HG03342 (cell line): ENCODE measurements around the gene KRT85.
"Not testable (repeated sequence)": the region's sequence is repeated elsewhere in the genome, so short reads cannot be mapped to it uniquely, and the experiment has no call there.

Experiments used
- ATAC-seq: cut with Tn5 transposase; IDR thresholded peaks from one replicate; pipeline ENCODE4 v1.9.1; 2021; ENCODE audit warnings: mild to moderate bottlenecking, moderate library complexity; ENCODE audit not compliant: unreplicated experiment

The KRT85 gene

DNA sequence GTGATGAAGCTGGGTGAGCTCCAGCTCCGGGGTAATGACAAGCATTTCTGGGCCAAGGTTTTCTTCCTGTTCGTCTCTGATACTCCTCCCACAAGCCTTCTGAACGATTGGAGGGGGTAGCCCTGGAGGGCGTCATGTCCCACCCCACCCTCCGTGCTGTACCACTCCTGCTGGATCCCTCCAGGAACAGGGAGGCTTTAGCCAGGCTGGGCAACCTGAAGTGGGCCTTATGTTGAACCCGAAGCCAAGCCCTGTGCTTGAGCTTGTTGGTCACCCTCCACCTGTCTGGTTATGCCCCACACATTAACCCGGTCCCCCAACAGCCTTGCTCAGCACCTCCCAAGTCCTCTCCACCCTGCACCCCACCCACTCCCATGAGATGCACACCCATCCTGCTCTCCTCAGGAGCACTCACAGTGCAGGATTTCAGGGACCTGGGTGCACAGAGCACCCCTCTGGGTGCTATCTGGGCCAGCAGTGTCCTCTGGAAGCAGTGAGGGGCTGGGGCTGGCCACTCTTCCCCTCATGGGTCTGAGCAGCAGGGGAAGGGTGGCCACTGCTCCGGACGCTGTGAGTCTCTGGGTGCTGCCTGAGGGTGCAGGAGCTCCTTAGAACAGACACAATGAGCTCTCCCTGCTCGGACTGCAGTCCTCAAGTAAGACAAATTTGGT, 39.3 kb downstream of the KRT85 start:
- ATAC-seq = no peak

DNA sequence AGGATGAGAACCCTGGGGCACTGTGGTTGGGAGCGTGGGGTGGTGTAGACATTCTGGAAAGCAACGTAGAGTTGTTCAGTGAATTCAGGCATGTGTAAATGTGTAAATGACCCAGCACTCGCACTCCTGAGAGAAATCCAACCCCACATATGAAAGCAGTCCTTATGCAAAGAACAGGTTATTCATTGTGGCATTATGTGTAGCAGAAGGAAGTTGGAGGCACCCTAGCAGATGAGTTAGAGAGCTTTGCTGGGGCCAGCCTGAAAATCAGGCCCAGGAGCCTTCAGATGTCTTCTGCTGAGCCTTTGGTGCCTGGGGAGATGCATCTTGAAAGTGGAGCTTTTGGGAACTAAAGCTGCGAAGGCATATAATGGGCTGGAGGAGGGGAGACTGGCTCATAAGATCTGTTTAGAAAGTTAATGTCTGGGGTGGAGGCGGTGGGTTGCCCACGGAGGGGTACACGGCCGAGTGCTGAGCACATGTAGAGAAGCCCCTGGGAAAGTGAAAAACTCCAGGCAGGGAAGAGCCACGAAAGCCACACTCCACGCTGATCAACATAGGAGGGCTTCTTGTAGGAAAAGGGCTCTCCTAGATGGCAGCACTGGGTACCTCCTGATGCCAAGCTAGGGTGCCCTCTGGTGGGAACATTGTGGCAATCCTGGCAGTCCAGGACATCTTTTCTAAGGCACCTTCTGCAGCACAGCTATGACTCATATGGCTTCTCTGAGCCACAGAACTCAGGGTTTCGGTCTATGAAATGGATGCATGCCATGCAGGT, 40.0 kb downstream of the KRT85 start:
- peak; percentile 87 for ATAC-seq

DNA sequence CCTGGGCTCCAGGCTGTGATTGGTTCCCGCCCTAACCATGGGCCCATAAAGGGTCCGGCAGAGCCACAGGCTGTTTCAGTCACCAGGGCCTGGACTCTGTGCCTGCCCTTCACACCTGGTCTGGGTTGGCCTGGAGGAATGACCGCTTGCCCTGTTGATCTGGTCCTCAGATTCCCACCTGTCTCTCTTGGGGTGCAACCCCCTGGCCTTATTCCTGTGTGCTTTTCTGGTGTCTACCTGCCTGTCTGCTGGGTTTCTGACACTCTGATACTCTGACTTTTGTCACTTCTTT, 43.2 kb downstream of the KRT85 start:
- ATAC-seq = no peak

GRCh38 chr12:52323416-52324152, 43.7 kb downstream of the KRT85 start:
- no peak for ATAC-seq

DNA sequence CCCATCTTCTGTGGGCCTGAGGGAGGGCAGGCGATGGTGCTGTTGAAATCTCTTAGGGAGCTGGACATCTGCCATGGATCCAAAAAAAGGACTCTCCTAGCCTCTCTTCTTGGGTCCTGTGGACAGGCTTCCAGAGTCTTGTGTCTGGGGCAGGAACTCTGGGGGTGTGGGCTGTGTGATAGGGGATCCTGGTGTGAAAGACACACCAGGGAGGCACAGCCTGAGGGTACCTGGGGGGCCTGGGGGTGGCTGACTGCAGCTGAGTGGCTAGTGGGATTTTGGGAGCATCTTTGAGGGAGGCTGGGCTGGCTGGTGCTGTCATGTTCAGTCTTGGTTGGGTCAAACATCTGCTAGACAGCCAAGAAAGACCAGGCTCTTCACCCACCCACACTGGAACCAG, 44.3 kb downstream of the KRT85 start:
- no peak for ATAC-seq

- no peak for ATAC-seq
These were observed 45.2 kb downstream of the KRT85 start for GRCh38 chr12:52322069-52322468.

DNA sequence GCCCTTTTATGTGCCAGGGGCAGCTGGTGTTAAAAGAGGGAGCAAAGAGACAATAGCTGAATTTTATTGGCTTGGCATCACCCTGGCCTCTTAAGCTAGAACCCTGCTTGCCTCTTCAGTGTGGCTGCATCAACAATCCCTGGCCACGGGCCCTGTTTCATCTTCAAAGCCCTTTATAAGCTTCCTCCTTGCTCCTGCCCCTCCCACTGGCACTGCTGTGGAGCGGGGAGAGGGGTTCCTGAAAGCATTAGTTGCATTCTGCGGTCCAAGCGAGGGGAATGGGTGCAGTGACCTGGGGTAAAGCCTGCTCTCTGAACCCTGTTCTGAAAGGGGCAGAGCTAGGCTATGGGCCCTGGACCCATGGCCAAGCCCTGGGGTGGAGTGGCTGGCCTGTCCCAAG, 45.9 kb downstream of the KRT85 start:
- ATAC-seq = no peak

- no peak for ATAC-seq
These were observed 46.4 kb downstream of the KRT85 start, which contains the start of gene KRT83 for GRCh38 chr12:52320784-52321400. TSS of gene KRT83 (minus strand) at chr12:52321398. CDS start at chr12:52321335, 63 bp downstream.

DNA sequence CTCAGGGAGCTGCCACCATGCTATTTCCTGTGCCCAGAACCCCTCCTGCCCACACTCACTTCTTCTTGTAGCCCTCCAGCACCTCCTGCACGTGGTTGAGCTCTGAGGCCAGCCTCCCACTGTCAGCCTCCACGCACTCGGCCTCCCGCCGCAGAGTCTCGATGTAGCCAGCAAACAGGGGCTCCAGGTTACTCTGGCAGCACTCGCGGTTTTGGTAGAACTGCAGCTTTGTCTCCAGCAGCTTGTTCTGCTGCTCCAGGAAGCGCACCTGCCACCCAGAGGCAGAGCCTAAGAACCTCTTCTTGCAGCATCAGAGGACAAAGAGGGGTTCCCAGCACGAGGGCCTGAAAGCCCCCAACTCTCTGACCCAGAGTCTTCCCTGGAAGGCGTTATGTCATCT, 48.2 kb downstream of the KRT85 start:
- ATAC-seq = no peak

DNA sequence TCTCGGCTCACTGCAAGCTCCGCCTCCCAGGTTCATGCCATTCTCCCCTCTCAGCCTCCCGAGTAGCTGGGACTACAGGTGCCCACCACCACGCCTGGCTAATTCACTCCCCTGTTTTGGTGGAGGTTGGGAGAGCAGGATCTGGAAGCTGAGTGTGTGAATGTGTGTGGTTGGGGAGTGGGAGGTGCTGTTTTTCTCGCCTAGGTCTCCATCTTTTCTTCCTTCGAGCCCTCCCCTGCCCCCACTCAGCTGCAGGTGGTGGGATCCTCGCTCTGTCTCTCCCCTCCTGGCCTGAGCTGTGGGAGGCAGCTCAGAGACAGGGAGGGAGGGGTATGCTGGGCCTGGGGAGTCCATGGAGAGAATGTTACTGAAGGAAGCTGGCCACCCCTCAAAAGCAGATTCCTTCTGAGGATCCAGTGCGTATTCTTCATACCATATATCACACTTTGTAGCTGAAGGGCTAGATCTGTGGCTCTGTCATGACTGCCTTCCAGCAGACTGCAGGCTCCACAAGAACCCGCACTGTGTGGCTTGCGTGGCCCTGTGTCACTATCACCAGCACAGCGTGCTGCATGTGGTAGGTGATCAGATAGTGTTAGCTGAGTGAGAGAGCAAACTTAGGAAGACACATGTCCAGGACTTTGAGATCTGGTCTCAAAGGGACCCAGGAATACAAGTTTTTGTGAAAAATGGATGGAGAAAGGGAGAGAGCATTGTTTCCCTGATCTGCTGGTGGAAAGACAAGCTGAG, 48.9 kb downstream of the KRT85 start:
- ATAC-seq = no peak

DNA sequence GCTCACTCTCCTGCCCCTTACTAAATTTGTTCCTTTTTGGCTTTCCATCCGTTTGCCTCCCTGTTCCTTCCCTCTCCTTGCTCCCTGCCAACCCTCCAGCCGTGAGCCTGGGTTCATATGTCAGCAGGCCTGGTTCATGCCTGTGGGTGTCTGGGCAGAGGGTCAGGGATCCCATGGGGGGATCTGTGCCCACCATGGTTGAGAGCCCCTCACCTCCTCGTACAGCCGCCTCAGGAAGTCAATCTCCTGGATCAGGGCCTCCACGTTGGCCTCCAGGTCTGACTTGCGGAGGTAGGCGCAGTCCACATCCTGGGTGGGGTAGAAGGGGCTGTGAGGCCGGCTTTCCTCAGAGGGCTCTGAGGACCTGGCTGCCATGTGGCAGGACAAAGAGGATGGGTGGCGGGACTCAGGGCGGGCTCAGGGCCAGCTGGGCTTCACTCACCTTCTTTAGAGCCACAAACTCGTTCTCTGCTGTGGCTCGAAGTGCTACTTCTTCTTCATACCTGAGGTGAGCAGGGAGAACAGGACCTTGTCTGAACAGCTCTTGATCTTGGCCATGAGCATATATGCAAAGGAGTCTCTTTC, 49.7 kb downstream of the KRT85 start:
- no peak for ATAC-seq

- no peak for ATAC-seq
These were observed 50.6 kb downstream of the KRT85 start for GRCh38 chr12:52316701-52317100.

GRCh38 chr12:52316290-52316689, 51.0 kb downstream of the KRT85 start:
- no peak for ATAC-seq

DNA sequence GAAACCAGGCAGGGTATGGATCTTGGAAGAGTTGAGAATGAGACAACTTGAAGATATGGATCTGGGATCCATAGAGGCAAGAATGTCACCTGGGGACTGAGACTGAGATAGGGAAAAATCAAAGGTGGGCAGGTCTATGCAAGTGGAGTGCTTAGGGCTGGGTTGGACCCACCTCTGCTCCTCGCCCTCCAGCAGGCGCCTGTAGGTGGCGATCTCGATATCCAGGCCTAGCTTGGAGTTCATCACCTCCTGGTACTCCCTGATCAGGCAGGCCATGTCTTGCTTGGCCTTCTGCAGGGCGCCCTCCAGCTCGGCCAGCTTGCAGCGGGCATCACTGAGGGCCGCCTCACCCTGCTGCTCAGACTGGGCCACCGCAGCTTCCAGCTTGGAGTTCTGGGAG, 51.6 kb downstream of the KRT85 start:
- ATAC-seq = not testable (repeated sequence)

- ATAC-seq = no peak
These were observed 52.8 kb downstream of the KRT85 start for GRCh38 chr12:52314511-52314910.

DNA sequence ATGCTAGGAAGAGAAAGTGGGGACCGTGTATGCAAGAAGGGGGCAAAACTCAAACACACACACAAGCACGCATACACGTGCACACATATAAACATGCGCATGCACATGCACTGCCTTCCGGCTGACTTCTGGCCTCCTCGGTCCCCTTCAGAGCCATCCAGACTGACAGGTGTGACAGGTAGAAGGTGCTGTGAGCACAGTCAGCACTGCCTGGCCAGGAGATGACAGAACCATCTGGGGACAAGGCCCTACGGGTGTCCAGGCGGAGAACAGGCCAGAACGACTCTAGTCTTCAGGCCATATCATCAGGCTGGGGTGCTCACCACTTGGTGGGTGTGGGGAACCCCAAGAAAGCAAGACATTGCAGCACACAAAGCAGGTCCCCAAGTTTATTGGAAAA, 53.4 kb downstream of the KRT85 start:
- ATAC-seq = no peak

DNA sequence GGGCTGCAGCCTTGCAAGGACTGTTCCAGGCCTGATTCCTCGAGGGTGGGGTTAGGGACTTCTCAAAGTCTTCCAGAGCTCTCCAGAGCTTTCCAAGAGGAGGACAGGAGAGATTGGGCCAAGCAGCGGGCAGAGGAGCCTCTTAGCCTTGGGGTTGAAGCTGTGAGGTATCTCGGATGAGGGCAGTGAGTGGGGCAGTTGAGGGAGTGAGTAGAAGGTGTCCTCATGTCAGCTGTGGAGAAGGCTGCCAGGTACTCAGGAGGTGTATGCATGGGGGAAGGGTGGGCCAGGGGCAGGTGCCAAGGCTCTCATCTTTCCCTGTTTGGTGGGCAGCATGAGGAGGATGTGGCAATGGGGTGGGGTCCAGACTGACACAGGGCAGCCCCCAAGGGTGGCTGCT, 53.8 kb downstream of the KRT85 start:
- no peak for ATAC-seq

DNA sequence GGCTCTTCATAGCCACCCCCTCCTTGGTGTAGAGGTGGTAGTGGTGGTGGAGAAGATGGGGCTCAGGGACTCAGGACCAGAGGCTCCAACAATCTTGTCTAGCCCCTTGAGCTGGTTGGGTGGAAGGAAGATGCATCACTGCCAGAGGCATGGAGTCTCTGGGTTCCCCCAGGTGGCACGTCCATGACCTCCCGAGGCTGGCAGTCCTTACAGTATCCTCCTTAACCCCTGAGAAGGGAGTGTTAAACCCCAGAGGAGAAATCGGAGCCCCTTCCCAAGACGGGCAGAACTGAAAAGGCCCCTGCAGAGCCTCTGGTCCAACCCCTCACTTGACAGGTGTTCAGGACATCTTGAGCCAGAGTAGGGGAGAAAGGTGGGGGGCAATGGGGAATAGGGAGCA, 55.2 kb downstream of the KRT85 start:
- ATAC-seq = no peak

GRCh38 chr12:52311285-52311648, 56.0 kb downstream of the KRT85 start:
- ATAC-seq = no peak

- ATAC-seq = no peak
These were observed 56.5 kb downstream of the KRT85 start for GRCh38 chr12:52310622-52311284.
